Heart left ventricle (tissue), 13 donors: Measurements from ENCODE around the gene KPNB1.

Source experiments
- CTCF ChIP-seq, 12 donors: fragments of 200-600 bp; sonication (generic) in 4 of 12; IDR thresholded peaks; one replicate each; pipeline versions ENCODE4 v1.5.0 to v1.8.0; 2018 to 2022; ENCODE audit warnings: antibody characterized with exemption in 12 of 12, mild to moderate bottlenecking in 5 of 12
- POLR2A ChIP-seq, 2 donors: fragments of 450-650 bp; IDR thresholded peaks; one replicate each; pipeline ENCODE4 v1.6.1; 2017; ENCODE audit warnings: antibody characterized with exemption in 2 of 2, mild to moderate bottlenecking in 2 of 2, moderate library complexity in 2 of 2
- donor health status: ischemic (EF 13 %, LVEDD 7.1; RV severe dilation, severe dysfunction).
- donor health status: DM: no; HTN: yes; CAD: no.
- donor health status: DM: no; HTN: no; CAD: no.
- donor health status: ischemic (EF 25% LVEDD 6.9; RV normal size, moderate dysfunction).
- donor health status: ischemic (EF 25% LVEDD 5.7; RV mildly dilated, moderate dysfunction).
- donor health status: ischemic (EF 35%, LVEDD 5.7; RV mildly dilated, moderate dysfunction).
- donor health status: nonischemic (EF 11% LVEDD 7.7; RV severe dilation, severe dysfunction).
- donor health status: DM: yes; HTN: yes; CAD: no.
- donor health status: PGD.
- donor health status: ischemic (EF 29% LVEDD 5.4; RV normal size, mild dysfunction).
- donor health status: nonischemic (EF 23%, LVEDD 6.1; RV moderate dilation, normal function).

GRCh38 chr17:47705536-47706530, 56.1 kb downstream of the KPNB1 start:
- TF ChIP-seq CTCF (IDR thresholded peaks at IDR 0.05) = no peak
- no peak for TF ChIP-seq POLR2A (IDR thresholded peaks at IDR 0.05)
